GM21360 (cell line): ENCODE measurements around the gene UTP25.
"Not testable (repeated sequence)": the region's sequence is repeated elsewhere in the genome, so short reads cannot be mapped to it uniquely, and the experiment has no call there.

ENCODE experiments used
- ATAC-seq: cut with Tn5 transposase; IDR thresholded peaks from one replicate; pipeline ENCODE4 v1.9.1; 2021; ENCODE audit warnings: mild to moderate bottlenecking, moderate library complexity; ENCODE audit not compliant: unreplicated experiment

Gene UTP25

DNA sequence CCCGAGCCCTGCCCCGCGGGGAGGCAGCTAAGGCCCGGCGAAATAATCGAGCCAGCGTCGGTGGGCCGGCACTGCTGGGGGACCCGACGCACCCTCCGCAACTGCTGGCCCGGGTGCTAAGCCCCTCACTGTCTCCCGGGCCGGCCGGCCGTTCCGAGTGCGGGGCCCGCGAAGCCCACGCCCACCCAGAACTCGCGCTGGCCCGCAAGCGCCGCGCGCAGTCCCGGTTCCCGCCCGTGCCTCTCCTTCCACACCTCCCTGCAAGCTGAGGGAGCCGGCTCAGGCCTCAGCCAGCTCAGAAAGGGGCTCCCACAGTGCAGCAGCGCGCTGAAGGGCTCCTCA is 61.3 kb downstream of the UTP25 start:
- no peak for ATAC-seq

GRCh38 chr1:209890641-209891330 is 63.0 kb downstream of the UTP25 start:
- ATAC-seq = no peak

DNA sequence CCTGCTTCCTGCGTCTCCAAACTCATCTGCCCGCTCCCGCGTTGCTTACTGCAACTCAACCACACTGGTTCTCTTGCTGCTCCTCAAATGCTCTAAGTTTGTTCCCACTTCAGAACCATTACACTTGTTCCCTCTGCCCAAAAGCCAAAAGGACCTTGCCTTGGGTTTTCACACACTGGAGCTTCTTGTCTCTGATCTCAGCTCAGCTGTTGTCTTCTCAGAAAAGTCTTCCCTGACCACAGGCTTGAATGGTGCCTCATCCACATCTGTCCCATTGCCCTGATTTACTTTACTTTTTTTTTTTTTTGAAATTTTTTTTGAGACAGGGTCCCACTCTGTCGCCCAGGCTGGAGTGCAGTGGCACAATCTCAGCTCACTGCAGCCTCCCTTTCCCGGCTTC is 66.0 kb downstream of the UTP25 start:
- no peak for ATAC-seq

DNA sequence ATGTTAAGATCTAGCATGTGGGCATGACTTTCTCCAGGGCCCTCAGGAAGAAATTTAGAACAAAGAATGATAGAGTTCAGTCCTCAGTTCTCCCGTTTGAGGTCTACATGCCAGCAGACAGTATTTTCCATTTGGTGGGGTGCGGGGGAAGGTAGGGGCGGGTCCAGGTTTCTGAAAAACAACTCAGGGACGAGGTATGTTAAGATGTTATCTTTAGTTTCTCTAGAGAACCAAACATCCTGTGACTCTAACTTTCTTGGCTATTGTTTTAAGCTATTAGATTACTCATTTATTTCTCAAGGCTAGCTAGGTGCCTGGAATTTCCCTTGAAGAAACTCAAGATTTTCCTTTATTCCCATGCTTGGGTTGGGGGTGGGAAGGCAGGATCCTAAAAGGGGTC is 67.9 kb downstream of the UTP25 start:
- no peak for ATAC-seq

DNA sequence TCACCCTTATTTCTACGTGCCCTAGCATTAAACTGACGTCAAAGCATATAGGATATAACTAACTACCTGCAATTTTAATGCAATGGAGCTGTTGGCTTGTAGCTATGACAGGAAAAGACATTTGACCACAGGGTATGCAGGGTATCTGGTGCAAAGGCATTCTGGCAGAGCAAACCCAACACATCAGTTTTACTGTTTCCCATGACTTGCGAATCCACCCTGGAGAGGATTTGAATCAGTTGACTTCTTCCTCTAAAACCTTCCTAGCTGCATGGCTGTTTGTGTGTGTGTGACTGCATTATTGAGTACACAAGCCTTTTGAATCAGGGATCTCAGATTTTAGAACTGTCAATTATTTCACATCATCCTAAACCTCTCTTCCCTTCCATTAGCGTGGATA is 68.6 kb downstream of the UTP25 start:
- no peak for ATAC-seq

DNA sequence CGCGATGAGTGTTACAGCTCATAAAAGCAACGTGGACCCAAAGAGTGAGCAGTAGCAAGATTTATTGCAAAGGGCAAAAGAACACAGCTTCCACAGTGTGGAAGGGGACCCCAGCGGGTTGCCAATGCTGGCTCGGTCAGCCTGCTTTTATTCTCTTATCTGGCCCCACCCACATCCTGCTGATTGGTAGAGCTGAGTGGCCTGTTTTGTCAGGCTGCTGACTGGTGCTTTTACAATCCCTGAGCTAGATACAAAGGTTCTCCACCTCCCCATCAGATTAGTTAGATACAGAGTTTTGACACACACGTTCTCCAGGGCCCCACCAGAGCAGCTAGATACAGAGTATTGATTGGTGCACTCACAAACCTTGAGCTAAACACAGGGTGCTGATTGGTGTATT is 70.5 kb downstream of the UTP25 start:
- ATAC-seq = not testable (repeated sequence)

DNA sequence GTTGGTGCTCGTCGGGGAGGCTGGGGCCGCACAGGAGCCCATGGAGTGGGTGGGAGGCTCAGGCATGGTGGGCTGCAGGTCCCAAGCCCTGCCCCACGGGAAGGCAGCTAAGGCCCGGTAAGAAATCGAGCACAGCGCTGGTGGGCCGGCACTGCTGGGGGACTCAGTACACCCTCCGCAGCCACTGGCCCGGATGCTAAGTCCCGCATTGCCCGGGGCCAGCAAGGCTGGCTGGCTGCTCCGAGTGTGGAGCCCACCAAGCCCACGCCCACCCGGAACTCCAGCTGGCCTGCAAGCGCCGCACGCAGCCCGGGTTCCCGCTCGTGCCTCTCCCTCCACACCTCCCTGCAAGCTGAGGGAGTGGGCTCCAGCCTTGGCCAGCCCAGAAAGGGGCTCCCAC is 71.1 kb downstream of the UTP25 start:
- not testable (repeated sequence) for ATAC-seq

- peak; percentile 46 for ATAC-seq
Measured at GRCh38 chr1:209899948-209900347, 72.2 kb downstream of the UTP25 start.

GRCh38 chr1:209900734-209901133 is 73.0 kb downstream of the UTP25 start:
- ATAC-seq = no peak

DNA sequence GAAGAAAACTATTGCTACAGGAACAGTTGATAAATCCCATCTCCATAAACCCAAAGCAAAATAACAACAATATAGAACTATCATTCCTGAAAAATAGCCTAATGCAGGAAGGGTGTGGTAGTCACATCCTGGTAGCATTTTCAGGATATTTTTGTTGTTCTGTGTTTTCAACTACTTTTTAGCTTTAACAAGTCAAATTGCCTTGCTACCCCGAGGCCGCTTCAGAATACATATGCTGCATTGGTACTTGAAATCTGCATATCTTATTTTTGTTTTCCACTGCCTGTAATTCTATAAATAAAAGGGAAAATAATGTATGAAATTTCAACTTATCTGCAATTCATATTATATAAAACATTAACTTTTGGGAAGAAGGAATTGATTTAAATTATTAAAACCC is 73.4 kb downstream of the UTP25 start:
- ATAC-seq = no peak

DNA sequence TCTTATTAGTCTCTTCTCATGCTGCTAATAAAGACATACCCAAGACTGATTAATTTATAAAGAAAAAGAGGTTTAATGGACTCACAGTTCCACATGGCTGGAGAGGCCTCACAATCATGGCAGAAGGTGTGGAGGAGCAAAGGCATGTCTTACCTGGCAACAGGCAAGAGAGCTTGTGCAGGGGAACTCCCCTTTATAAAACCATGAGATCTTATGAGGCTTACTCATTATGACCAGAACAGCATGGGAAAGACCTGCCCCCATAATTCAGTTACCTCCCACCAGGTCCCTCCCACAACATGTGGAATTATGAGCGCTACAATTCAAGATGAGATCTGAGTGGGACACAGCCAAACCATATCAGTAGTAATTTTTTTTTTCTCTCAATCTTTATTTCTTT is 77.0 kb downstream of the UTP25 start:
- ATAC-seq = not testable (repeated sequence)
